ENCODE results near the gene CHAT.

Gene CHAT

GRCh38 chr10:49647985-49648795 is 34.4 kb downstream of the CHAT start:
- no peak for DNase-seq
- no peaks in the 10 kb centered on the region for H3K4me1 ChIP-seq
- TF ChIP-seq, protein P1, sequence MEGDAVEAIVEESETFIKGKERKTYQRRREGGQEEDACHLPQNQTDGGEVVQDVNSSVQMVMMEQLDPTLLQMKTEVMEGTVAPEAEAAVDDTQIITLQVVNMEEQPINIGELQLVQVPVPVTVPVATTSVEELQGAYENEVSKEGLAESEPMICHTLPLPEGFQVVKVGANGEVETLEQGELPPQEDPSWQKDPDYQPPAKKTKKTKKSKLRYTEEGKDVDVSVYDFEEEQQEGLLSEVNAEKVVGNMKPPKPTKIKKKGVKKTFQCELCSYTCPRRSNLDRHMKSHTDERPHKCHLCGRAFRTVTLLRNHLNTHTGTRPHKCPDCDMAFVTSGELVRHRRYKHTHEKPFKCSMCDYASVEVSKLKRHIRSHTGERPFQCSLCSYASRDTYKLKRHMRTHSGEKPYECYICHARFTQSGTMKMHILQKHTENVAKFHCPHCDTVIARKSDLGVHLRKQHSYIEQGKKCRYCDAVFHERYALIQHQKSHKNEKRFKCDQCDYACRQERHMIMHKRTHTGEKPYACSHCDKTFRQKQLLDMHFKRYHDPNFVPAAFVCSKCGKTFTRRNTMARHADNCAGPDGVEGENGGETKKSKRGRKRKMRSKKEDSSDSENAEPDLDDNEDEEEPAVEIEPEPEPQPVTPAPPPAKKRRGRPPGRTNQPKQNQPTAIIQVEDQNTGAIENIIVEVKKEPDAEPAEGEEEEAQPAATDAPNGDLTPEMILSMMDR (IDR thresholded peaks at IDR 0.05; ENCODE audit: low read depth, low read length) = no peak

GRCh38 chr10:49649294-49649693 is 35.5 kb downstream of the CHAT start:
- no peak for DNase-seq
- no peaks in the 10 kb centered on the region for H3K27me3 ChIP-seq
- no peaks in the 10 kb centered on the region for H3K4me1 ChIP-seq
- TF ChIP-seq, protein P1 (IDR thresholded peaks at IDR 0.05; ENCODE audit: low read depth, low read length) = no peak
- H3K9me3 ChIP-seq = no peaks in the 10 kb centered on the region
- H3K36me3 ChIP-seq = no peaks in the 10 kb centered on the region
- H3K4me3 ChIP-seq (ENCODE audit: low read depth, low read length) = no peak overlapping the region

More at GRCh38 chr10:49647985-49648795, 34.4 kb downstream of the CHAT start:
- H3K36me3 ChIP-seq = no peaks in the 10 kb centered on the region
- H3K9me3 ChIP-seq = no peaks in the 10 kb centered on the region
- no peak overlapping the region for H3K4me3 ChIP-seq (ENCODE audit: low read depth, low read length)
- no peaks in the 10 kb centered on the region for H3K27me3 ChIP-seq

DNA sequence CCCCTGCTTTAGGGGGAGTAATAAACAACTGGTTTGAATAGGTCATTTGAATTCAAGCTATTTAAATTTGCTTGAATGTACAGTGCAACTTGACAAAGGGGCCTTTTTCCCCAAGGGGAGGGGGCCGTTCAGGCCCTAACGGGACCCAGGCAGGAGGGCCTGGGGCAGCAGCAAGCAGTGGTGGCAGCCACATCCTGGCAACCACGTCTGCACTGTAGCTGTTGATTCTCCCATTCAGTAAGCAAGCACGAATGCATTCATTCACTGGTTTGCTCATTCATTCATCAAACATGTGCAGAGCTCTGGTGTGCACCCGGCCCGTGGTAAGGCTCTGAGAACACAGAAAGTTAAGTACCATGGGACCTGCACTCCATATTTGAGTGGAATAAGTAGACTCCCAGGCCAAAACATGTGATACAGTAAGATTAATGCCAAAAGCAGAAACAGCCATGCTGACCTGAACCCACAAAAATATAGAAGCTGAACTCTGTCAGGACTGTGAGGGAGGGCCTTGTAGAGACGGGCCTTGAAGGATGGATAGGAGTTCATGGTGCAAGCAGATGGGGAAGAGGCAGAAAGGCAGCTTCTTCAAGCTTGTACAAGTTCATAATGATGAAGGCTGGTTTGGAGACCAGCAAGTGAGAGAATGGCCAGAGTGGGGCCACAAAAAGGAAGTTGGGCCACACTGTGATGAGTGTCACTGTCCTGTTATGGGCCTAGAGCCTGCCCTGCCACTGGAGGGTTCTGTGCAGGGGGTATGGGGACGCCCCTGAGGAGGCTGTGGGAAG is 36.3 kb downstream of the CHAT start:
- TF ChIP-seq, protein P1 (IDR thresholded peaks at IDR 0.05; ENCODE audit: low read depth, low read length) = no peak
- H3K27me3 ChIP-seq = no peaks in the 10 kb centered on the region
- no peaks in the 10 kb centered on the region for H3K4me1 ChIP-seq
- no peaks in the 10 kb centered on the region for H3K36me3 ChIP-seq
- H3K4me3 ChIP-seq (ENCODE audit: low read depth, low read length) = no peak overlapping the region
- DNase-seq = no peak
- no peaks in the 10 kb centered on the region for H3K9me3 ChIP-seq

- H3K36me3 ChIP-seq = no peaks in the 10 kb centered on the region
- no peak for DNase-seq
- no peak overlapping the region for H3K4me3 ChIP-seq (ENCODE audit: low read depth, low read length)
- no peaks in the 10 kb centered on the region for H3K27me3 ChIP-seq
- TF ChIP-seq, protein P1 (IDR thresholded peaks at IDR 0.05; ENCODE audit: low read depth, low read length) = no peak
- no peaks in the 10 kb centered on the region for H3K4me1 ChIP-seq
- no peaks in the 10 kb centered on the region for H3K9me3 ChIP-seq
Observed at GRCh38 chr10:49650724-49651034, 36.8 kb downstream of the CHAT start.

- no peak for DNase-seq
- Histone ChIP-seq H3K36me3 (no peaks in the 10 kb centered on the region), H3K9me3 (no peaks in the 10 kb centered on the region), H3K4me1 (no peaks in the 10 kb centered on the region), H3K4me3 (ENCODE audit: low read depth, low read length) (no peak overlapping the region), H3K27me3 (no peaks in the 10 kb centered on the region)
- TF ChIP-seq, protein P1 (IDR thresholded peaks at IDR 0.05; ENCODE audit: low read depth, low read length) = no peak
Observed at GRCh38 chr10:49651039-49651835, 37.4 kb downstream of the CHAT start.
